SK-N-SH treated with all-trans-retinoic acid at 6 μM for 48 hours (cell line): ENCODE measurements around the gene INAVA.

ENCODE experiments used
- ATAC-seq: fragments of 200-7000 bp; cut with Tn5 transposase; 3 replicates; pipeline ENCODE4 v1.9.1; 2020; ENCODE audit warnings: mild to moderate bottlenecking, moderate library complexity
- ARNTL ChIP-seq: fragments of 450-650 bp; formaldehyde crosslinking; IDR thresholded peaks from 2 replicates; pipeline ENCODE4 v1.5.0; 2020; ENCODE audit warnings: low read depth, mild to moderate bottlenecking, moderate library complexity, borderline replicate concordance
- CREB5 ChIP-seq: fragments of 250-450 bp; sonication (Bioruptor Pico); IDR thresholded peaks from 2 replicates; pipeline ENCODE4 v1.5.1; 2020; ENCODE audit warnings: low read depth, mild to moderate bottlenecking, moderate library complexity
- CSRNP3 ChIP-seq: fragments of 250-450 bp; sonication (Bioruptor Pico); IDR thresholded peaks from 2 replicates; pipeline ENCODE4 v1.5.1; 2021; ENCODE audit warnings: mild to moderate bottlenecking, moderate library complexity
- ESRRG ChIP-seq: fragments of 250-450 bp; sonication (Bioruptor Pico); IDR thresholded peaks from 2 replicates; pipeline ENCODE4 v1.6.1; 2021; ENCODE audit warnings: mild to moderate bottlenecking
- GLIS3 ChIP-seq: fragments of 250-450 bp; sonication (Bioruptor Pico); IDR thresholded peaks from 2 replicates; pipeline ENCODE4 v1.5.0; 2020; ENCODE audit warnings: mild to moderate bottlenecking, moderate library complexity
- ISL1 ChIP-seq: fragments of 250-450 bp; sonication (Bioruptor Pico); IDR thresholded peaks from 2 replicates; pipeline ENCODE4 v2.1.2; 2022; ENCODE audit warnings: mild to moderate bottlenecking, moderate library complexity
- OSR1 ChIP-seq: fragments of 250-450 bp; sonication (Bioruptor Pico); IDR thresholded peaks from 2 replicates; pipeline ENCODE4 v1.8.0; 2022; ENCODE audit warnings: moderate library complexity, mild to moderate bottlenecking, inconsistent platforms
- PATZ1 ChIP-seq: fragments of 250-450 bp; sonication (Bioruptor Pico); IDR thresholded peaks from 2 replicates; pipeline ENCODE4 v1.8.0; 2020; ENCODE audit warnings: mild to moderate bottlenecking, moderate library complexity, borderline replicate concordance
- POU6F1 ChIP-seq: fragments of 250-450 bp; sonication (Bioruptor Pico); IDR thresholded peaks from 2 replicates; pipeline ENCODE4 v1.8.0; 2021; ENCODE audit warnings: low read depth, mild to moderate bottlenecking, moderate library complexity, borderline replicate concordance
- PPARA ChIP-seq: fragments of 250-450 bp; sonication (Bioruptor Pico); IDR thresholded peaks from 2 replicates; pipeline ENCODE4 v1.5.0; 2020; ENCODE audit warnings: mild to moderate bottlenecking, borderline replicate concordance
- RARB ChIP-seq: fragments of 250-450 bp; sonication (Bioruptor Pico); IDR thresholded peaks from 2 replicates; pipeline ENCODE4 v1.8.0; 2021; ENCODE audit warnings: mild to moderate bottlenecking, moderate library complexity
- SNAI2 ChIP-seq: fragments of 250-450 bp; sonication (Bioruptor Pico); IDR thresholded peaks from 2 replicates; pipeline ENCODE4 v1.5.0; 2020; ENCODE audit warnings: mild to moderate bottlenecking, moderate library complexity
- TCF4 ChIP-seq: fragments of 250-450 bp; sonication (Bioruptor Pico); IDR thresholded peaks from 2 replicates; pipeline ENCODE4 v1.8.0; 2021; ENCODE audit warnings: mild to moderate bottlenecking, moderate library complexity, borderline replicate concordance
- TOX ChIP-seq: fragments of 250-450 bp; sonication (Bioruptor Pico); IDR thresholded peaks from 2 replicates; pipeline ENCODE4 v1.8.0; 2021; ENCODE audit warnings: mild to moderate bottlenecking, moderate library complexity, borderline replicate concordance
- TSHZ2 ChIP-seq: fragments of 250-450 bp; sonication (Bioruptor Pico); IDR thresholded peaks from 2 replicates; pipeline ENCODE4 v1.5.0; 2020; ENCODE audit warnings: mild to moderate bottlenecking, moderate library complexity
- ZC3H10 ChIP-seq: fragments of 250-450 bp; sonication (Bioruptor Pico); IDR thresholded peaks from 2 replicates; pipeline ENCODE4 v1.5.1; 2021; ENCODE audit warnings: mild to moderate bottlenecking, moderate library complexity
- ZFP3 ChIP-seq: fragments of 250-450 bp; sonication (Bioruptor Pico); IDR thresholded peaks from 2 replicates; pipeline ENCODE4 v1.5.0; 2020; ENCODE audit warnings: mild to moderate bottlenecking, moderate library complexity
- ZFP30 ChIP-seq: fragments of 450-650 bp; formaldehyde crosslinking; IDR thresholded peaks from 2 replicates; pipeline ENCODE4 v1.5.0; 2022; ENCODE audit warnings: mild to moderate bottlenecking, moderate library complexity
- ZNF565 ChIP-seq: fragments of 450-650 bp; formaldehyde crosslinking; conservative IDR thresholded peaks from 2 replicates; pipeline ENCODE4 v1.5.0; 2020; ENCODE audit warnings: low read depth, mild to moderate bottlenecking, moderate library complexity
- ZNF70 ChIP-seq: fragments of 450-650 bp; formaldehyde crosslinking; IDR thresholded peaks from 2 replicates; pipeline ENCODE4 v1.5.0; 2020; ENCODE audit warnings: mild to moderate bottlenecking, moderate library complexity
- ZNF8 ChIP-seq: fragments of 450-650 bp; formaldehyde crosslinking; IDR thresholded peaks from 2 replicates; pipeline ENCODE4 v1.5.0; 2020; ENCODE audit warnings: mild to moderate bottlenecking, moderate library complexity

The INAVA gene

GRCh38 chr1:200951016-200951415 lies 56.3 kb downstream of the INAVA start (continued):
- TF ChIP-seq TSHZ2 (no peak), ARNTL (CRISPR knock-in tag) (no peak), ZNF8 (CRISPR knock-in tag) (no peak)

- TF ChIP-seq PPARA (no peak), ARNTL (CRISPR knock-in tag) (no peak), GLIS3 (CRISPR knock-in tag) (no peak), PATZ1 (CRISPR knock-in tag) (no peak), ZNF70 (CRISPR knock-in tag) (no peak), ISL1 (CRISPR knock-in tag) (no peak), ZFP30 (CRISPR knock-in tag) (no peak), ESRRG (no peak), ZNF565 (no peak), ZNF8 (CRISPR knock-in tag) (no peak), TCF4 (no peak), CSRNP3 (CRISPR knock-in tag) (no peak), OSR1 (CRISPR knock-in tag) (no peak), TSHZ2 (no peak), SNAI2 (CRISPR knock-in tag) (no peak), RARB (CRISPR knock-in tag) (no peak)
These were observed 59.7 kb downstream of the INAVA start for GRCh38 chr1:200954434-200954833.

GRCh38 chr1:200958597-200958996 lies 63.9 kb downstream of the INAVA start:
- ATAC-seq: no peak
- TF ChIP-seq GLIS3 (CRISPR knock-in tag) (no peak), TSHZ2 (no peak), ESRRG (no peak), POU6F1 (CRISPR knock-in tag) (no peak), ZNF70 (CRISPR knock-in tag) (no peak), CREB5 (CRISPR knock-in tag) (no peak), TOX (CRISPR knock-in tag) (no peak), ZFP3 (CRISPR knock-in tag) (no peak), TCF4 (no peak), ARNTL (CRISPR knock-in tag) (no peak), PPARA (no peak), ZC3H10 (CRISPR knock-in tag) (no peak)
- TF ChIP-seq, all 23 proteins: peak for 0

More at GRCh38 chr1:200954434-200954833, 59.7 kb downstream of the INAVA start:
- ATAC-seq: no peak
